ENCODE measurements around the gene PLIN5.

The PLIN5 gene, protein sequence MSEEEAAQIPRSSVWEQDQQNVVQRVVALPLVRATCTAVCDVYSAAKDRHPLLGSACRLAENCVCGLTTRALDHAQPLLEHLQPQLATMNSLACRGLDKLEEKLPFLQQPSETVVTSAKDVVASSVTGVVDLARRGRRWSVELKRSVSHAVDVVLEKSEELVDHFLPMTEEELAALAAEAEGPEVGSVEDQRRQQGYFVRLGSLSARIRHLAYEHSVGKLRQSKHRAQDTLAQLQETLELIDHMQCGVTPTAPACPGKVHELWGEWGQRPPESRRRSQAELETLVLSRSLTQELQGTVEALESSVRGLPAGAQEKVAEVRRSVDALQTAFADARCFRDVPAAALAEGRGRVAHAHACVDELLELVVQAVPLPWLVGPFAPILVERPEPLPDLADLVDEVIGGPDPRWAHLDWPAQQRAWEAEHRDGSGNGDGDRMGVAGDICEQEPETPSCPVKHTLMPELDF

DNA sequence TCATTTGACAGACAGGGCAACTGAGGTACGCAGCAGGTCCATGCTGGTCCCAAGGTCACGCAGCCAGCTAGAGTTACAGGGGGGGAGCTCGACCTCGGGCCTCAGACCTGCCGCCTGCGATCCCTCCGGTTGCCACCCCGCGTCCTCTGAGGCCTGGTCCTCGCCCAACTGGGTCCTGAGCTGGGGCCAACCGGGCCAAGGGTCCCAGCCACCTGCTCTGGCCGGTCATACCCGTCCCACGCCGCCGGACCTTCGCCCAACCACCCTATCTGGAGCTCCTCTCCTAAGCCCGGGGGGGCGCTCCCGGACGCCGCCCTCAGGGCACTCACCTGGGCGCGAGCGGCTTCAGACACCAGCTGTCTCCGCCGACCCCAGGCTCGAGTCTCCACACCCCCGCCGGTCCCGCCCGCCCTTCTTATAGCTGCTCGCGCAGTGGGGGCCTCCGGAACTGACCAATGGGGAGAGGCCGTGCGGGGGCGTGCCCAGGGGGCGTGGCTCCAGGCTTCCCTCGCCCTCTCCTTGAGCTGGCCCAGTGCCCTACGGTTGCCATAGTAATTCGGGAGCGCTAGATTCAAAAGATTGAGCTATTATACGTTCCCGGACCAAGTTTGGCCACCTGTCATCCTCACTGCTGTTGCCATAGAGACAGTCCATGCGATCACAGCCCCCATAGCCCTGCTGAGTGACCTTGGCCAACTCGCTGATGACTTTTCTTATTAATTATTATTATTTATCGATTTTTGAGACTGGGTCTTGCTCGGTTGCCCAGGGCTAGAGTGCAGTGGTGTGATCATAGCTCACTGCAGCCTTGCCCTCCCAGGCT lies at the start of gene PLIN5:
TSS of gene PLIN5 (minus strand) at position 389 of the 823 bp plus-strand sequence. CDS start 1,150 bp downstream, outside the sequence.
- DNase-seq: peak; percentile 51

DNA sequence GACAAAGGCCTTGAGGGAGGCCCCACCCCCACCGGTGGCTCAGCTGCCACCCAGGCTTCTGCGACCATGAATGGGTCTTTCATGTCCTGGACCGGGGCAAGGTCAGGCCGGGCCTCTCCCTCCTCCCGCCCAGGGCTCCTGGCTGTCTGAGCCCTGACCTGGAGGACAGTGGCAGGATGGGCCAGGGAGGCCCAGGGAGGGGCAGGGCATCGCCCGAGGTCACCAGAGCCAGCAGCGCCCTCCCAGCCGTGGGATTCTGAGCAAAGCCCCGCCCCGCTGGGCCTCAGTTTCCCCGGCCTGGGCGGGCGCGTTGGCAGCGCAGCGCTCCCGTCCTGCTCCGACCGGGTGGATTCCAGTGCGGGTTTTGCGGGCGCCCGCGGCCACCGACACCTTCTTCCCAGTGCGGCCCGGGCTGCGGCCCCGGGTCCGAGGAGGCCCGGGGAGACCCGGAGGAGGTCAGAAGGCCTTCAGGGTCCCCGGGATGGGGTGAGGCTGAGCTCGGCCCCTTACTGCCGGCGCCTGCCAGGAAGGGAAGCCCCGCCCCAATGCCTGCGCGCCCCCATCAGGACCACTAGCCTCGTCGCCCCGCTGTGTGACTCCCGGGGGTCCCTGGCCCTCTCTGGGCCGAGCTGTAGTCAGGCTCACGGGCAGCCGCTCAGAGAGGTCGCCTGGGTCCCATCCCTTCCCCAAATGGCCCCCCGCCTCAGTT lies 49.1 kb upstream of the PLIN5 start:
- DNase-seq: peak; percentile 22

DNA sequence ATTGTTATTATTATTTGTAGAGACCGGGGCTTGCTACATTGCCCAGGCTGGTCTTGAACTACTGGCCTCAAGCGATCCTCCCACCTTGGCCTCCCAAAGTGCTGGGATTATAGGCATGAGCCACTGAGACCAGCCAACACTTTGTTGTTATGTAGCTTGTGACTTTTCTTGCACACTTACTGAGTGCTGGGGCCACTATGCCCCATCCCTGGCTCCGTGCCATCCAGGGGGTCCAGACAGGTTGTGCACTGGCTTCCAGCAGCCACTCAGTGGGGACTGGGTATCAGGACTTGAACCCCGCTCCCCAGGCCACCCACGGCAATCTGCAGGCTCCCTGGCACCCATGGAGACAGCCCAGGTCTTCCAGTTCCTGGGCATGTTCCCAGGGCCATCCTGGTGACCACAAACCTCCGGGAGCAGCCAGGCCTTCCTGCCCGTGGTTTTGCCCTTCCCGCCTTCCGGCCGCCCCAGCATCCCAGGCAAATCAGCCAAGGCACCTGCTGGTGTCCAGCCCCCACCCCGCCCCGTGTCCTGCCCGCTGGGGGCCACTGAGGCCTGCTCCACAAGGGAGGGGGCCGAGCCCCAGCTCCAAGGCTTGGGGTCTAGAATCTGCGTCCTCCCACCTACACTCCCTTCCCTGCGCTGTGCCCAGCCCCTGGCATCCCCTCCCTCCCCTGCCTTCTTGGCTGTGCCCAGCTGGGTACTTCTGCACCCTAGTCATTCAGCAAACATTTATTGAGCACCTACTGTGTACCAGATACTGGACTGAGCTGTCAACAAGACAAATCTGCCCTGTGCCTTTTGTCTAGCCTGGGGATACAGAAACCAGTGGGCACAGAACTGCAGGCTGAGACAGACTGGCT lies 48.2 kb upstream of the PLIN5 start:
- peak; percentile 37 for DNase-seq

DNA sequence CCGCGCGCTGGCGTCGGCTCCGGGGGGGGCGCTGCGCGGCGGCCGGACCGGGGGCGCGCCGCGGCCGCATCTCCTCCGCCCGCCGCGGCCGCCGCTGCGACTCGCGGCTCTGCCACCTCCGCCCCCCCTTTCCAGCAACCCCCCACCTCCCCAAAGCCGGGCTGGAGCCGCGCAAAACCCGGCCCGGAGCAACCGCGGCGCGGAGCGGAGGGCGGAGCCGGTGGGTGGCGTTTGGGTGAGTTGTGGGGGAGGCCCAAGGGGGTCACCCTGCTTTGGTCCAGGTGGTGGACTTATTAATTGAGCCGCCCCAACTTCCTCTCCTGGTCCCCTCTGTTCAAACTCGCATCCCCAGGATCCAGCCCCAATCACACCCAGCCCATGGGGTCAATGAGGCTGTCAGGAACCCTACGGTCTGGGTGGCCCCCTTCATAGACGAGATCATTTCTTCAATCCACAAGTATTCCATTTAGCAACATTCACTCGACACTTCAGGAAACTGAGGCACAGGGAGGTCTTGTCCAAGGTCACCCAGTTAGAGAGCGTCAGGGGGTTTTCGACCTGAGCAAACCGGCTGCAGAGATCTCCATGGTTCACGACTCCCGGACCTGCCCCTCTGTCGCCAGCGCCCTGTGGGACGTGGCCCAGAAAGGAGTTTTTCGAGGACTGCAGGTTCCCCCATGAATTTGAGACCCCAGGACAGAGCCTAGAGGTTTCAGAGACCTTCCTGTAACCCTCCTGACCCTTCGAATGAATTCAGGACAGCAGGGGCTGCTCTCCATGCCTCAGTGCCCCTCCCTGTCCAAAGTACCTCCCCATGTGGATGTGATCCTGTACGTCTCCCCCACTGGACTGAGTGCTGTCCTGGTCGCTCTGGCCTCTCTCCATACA lies 46.9 kb upstream of the PLIN5 start:
- DNase-seq: peak; percentile 55

DNA sequence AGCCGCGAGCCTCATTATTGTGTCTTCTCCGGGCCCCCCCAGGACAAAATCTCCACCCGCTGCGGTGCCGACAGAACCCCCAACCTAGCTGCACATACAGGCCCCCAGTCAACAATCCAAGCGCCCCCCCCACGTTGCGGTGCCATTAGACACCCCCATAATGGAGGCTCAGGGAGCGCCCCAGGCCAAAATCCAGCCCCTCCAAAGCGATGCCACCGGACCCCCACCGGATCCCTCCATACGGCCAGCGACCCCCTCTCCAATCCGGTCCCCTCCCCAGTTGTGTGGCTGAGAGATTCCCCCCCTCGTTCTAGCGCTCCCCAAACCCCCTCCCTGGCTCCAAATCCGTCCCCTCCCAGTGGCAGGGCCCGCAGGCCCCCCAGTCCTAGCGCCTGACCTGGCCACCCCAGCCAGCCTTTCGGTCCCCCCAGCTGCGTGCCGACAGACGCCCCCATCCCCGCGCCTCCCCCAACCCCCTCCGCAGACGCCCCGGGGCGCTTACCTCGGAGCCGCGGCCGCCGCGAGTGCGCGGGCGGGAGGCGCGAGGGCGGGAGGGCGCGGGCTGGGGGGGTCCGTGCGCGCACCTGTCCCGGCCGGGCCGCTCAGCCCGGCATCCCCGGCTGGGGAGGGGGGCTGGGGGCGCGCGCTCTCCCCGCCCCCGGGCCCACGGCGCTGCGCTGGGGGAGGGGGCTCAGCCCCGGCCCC lies 46.1 kb upstream of the PLIN5 start:
- no peak for DNase-seq

DNA sequence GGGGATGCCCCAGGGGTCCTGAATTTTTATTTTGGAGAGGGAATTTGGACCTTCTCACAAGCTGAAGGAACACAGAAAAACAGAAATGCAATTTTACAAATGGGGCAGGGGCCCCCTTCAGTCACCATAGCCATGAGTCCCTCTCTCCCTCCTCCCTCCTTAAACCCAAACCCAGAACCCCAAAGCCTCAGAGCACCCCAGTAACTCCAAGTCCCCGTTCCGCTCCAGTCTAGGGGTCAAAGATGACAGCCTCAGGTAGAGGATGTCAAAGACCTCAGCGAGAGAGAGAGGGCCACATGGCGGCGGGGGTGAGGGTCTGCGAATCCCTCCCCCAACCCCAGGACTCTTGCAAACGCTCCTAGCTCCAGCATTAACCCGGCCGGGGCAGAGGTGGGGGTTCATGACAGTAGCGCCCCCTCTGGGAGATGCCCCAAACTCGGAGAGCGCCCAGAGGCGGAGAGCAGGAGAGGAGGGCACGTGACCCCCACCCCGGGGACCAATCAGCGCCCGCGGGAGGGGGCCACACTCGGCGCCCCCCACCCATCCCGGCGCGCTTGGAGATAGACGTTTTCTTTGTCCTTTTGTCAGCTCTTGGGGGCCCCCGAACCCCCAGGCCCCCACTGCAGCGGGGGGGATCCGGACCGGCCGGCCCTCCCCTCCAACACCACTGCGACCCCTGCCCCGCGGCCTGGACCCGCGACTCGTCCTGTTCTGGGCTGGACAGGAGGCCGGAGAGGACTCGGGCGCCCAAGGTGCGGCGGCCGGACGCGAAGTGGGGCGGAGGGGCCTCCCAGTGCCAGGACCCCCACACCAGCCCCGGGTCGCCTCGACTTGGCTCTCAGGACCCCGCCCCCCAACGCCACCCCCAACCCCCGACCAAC lies 45.2 kb upstream of the PLIN5 start:
- DNase-seq: peak; percentile 10

DNA sequence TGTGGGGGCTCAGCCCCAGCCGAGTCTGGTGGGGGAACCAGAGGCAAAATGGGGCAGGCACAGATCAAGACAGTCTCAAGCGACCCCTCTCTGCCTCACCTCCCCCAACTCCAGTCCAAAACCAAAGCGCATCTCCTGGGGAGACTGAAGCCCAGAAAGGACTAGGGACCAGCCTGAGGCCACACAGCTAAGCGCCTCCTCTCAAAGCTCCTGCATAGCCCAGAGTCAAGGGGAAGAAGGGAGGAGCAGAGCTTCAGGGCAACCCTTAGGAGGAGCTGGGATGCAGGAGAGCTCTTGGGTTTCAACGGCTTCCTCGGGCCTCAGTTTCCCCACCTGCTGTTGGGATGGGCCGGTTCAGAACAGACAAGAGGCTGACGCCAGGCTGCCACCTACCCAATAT lies 44.4 kb upstream of the PLIN5 start:
- DNase-seq: no peak

DNA sequence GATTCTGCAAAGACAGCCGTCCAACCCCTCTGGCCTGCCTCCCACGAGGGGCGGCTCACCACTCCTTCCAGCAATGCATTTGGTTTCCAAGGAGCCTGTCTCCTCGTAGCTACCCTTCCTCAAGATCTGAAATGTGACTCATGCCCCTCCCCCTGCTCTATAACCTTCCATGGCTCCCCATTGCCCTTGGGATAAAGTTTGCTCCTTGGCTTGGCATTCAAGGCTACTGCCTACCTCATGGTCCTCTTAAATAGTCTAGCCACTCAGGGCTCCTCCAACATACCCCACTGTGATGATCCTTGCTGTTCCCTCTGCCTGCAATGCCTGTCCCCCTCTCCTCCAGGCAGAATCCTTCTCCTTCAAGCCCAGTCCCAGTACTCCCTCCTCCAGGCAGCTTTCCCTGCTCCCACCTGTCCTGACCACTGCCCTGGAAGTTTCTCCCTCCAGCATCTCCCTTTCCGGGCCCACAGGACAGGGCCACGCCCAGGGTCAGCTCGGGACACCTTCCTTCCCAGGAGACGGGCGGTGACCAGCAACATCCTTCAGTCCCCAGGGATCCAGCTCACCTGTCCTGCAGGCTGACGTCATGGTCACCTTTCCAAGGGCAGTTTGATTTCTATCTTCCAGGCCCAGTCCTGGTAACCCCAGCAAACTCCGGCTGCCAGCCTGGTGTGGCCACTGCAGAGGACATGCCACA lies 43.7 kb upstream of the PLIN5 start:
- DNase-seq: no peak

DNA sequence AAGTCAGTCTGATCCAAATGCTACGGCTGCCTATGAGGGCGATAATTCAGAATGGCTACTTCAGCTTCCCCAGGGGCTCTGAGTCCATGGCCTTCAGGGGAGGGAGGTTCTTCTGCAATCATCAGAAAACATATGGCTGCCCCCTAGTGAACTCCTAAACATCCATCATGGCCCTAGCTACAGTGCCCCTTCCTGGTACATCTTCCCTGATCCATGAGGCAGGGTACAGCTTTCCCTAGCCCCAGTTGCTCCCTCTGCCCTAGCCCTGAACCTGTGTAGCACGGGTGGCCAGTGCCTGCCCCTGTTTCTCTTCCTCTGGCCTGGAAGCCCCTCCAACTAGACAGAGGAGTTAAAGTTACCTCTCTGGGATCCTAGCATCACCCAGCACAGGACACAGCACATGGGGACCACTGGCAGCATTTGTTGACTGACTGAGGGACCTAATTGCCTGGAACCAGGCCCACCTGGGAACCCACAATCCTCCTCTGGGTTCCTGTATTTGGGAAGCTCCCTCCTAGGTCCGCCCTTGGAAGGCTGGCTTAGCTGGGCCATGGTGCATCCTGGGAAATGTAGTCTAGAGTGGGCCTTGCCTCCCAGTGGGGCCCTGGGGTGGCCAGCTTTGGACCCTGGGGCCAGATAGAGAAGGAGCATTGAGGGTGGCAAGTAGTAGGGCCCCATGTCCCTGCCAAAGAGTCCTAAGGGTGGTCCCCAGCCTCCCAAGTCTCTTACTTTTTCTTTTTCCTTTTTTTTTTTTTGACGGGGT lies 42.2 kb upstream of the PLIN5 start:
- peak; percentile 44 for DNase-seq

DNA sequence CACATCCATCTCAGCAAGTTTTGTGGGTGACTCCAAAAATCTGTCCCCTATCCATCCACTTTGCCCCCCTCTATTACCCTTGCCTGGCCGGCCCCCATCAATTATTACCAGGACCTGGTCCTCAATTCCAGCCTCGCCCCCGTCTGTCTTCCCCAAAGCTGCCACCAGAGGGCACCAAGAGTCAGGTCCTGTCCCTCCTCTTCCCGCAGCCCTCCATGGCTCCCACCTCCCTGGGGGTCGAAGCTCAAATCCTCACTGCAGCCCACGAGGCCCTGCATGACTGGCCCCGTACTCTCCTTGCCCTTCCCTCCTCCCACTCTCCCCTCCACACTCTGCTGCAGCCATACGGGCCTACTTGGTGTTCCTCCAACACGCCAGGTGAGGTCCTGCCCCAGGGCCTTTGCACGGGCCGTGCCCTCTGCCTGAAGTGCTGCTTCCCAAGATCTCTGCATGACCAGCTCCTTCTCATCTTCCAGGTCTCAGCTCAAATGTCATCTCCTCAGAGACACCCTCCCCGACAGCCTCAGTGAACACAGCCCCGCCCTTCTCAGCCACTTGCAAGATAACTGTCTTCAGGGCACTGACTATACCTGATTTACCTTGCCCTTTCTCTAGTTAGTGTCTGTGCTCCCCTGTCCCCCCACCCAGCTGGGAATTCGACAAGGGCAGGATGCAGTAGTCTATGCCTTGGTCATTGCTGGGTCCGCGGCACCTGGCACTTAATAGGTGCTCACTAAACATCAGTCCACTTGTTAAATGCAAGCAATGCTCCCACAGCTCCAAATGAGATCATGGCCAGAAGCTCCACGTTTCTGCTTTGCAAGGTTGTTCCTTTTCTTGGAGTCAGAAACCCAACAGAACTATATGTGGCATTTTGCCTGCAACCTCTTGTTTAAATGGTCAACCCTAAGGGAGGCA lies 41.3 kb upstream of the PLIN5 start:
- DNase-seq: peak; percentile 41

DNA sequence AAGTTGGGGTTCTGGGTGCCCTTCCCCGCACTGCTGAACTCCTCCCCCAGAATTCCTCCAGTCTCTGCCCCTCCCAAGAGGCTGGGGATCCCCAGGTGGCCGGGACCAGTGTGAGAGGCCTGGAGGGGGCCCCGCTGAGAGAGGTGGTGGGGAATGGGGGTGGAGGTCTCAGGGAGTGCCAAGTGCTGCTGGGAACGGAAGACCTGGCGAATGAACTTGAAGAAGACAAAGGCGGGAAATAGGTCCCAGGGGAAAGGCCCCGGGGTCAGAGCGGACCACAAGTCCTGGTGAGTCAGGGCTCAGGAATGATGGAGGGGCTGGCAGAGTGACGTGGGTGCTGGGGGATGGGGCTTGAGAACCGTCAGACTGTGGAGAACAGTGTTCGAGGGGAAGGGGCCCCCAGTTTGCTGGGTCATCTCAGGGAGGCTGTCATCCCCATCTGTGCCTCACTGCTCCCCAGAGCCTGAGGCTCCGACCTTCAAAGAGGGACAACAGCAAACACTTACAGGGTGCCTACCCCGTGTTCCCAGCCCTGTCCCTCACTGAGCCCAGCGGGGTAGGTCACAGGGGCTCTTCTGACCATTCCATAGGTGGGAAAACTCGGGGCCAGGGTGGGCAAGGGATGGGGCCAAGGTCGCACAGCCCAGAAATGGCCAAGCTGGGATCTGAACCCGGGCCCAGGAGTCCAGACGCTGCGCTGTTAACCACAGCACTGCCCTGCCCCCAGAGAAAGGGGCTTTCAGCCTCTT lies 40.4 kb upstream of the PLIN5 start:
- peak; percentile 94 for DNase-seq

DNA sequence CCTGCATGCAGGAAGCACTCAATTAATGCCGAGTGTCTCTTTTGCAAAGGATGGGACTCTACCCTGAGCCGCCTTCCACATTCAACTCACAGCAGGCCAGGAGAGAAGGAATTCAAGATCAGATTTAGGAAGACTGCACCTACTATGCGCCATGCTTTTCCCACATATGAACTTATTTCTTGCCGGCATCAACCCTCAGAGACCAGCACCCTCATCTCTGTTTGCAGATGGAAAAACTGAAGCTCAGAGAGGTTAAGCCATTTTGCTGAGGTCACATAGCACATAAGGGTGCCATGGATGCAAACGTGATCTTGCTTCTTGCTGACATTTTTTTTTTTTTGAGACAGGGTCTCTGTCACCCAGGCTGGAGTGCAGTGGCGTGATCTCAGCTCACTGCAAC lies 38.7 kb upstream of the PLIN5 start:
- DNase-seq: no peak

DNA sequence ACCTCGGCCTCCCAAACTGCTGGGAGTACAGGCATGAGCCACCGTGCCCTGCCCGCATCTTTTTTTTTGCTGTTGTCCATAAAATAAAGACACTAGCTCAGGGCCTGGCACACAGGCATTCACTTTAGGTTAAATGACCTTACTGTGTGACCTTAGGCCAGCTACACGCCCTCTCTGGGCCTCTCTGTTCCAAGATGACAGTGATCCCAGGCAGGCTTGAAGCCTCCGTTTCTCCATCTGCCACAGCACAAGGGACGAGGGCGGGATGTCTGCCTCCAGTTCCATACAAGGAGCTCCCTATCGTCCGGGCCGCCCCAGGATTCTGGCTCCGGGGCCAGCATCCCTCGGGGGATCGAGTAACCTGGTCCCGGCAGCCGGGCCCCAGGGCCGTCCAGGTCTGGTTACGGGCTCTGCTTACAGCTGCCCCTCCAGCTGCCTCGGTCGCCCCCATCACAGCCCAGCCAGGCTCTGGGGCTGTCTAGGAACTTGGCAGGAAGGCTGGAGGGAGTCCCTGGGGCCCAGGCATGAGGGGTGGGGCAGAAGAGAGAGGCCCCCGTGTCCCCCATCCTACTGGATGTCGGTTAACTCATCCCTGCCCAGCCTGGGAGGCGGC lies 36.4 kb upstream of the PLIN5 start:
- DNase-seq: no peak

DNA sequence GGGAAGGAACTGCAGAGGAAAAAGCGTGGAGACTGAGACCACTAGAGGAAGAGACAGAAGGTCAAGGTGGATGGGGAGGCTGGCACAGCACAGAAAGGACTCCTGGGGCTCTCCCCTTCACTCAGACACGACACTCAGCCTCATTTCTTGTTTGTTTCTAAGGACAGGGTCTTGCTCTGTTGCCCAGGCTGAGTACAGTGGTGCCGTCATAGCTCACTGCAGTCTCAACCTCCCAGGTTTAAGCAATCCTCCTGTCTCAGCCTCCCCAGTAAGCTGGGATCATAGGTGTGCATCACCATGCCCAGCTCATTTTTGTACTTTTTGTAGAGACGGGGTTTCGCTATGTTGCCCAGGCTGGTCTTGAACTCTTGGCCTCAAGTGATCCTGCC lies 35.9 kb upstream of the PLIN5 start:
- DNase-seq: no peak

DNA sequence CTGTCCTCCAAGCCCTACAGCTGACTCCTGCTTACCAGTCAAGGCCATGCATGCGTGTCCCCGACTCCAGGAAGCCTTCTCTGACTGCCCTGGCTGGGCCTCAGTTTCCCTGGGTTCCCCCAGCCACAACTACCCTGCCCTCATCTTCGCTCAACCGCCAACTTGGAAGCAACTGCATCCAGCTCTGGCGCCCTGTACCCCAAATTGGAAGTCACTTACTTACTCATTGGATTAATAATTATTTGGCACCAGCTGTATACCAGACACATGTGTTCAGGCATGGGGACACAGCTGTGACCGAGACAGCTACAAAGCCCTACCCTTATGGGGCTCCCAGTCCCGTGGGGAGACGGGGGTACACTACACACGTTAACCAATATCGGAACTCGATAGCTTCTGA lies 35.4 kb upstream of the PLIN5 start:
- DNase-seq: no peak

DNA sequence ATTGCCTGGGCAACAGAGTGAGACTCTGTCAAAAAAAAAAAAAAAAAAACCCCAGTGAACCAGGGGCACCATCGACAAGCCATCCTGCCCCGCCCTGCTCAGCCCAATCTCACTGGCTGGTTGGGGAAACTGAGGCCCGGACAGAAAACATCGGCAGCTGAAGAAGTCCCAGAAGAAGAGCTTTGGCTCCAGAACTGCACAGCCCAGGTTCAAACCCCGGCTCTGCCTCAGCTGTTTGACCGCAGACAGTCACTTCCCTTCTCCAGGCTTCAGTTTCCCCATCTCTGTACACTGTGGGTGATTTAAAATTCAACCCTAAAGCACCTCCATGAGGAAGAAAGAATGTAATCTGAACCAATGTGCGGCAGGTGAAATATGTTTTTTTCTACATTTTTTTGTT lies 33.9 kb upstream of the PLIN5 start:
- DNase-seq: no peak
